Right atrium auricular region (tissue), 2 donors: ENCODE results near the gene DISC1. TPM values are rescaled to one million over a fixed set of nuclear protein-coding genes. Genes with fewer than 3 reads are reported as not detected.

Experiments
- DNase-seq: peaks from one replicate; pipeline ENCODE4 v3.0.0-alpha.2; 2019; ENCODE audit warnings: low spot score
- H3K27ac ChIP-seq, 2 donors: fragments of 200-600 bp; sonication (generic); 1 replicate in 1 of 2; 2 replicates in 1 of 2; pipeline ENCODE4 v1.5.1; 2016 to 2019
- H3K27me3 ChIP-seq, 2 donors: fragments of 200-600 bp; sonication (generic); one replicate each; pipeline versions ENCODE4 v1.5.1 to v1.6.0; 2017 to 2019
- H3K36me3 ChIP-seq: fragments of 200-600 bp; sonication (generic); one replicate; pipeline ENCODE4 v1.5.1; 2016
- H3K4me1 ChIP-seq, 2 donors: fragments of 200-600 bp; sonication (generic); one replicate each; pipeline versions ENCODE4 v1.5.1 to v1.6.0; 2017 to 2019
- H3K4me3 ChIP-seq, 2 donors: fragments of 200-600 bp; sonication (generic); 1 replicate in 1 of 2; 2 replicates in 1 of 2; pipeline ENCODE4 v1.5.1; 2017 to 2019; ENCODE audit warnings: mild to moderate bottlenecking in 1 of 2, moderate library complexity in 1 of 2
- H3K9me3 ChIP-seq, 2 donors: fragments of 200-600 bp; sonication (generic); one replicate each; pipeline ENCODE4 v1.5.1; 2019
- CTCF ChIP-seq, 2 donors: fragments of 200-600 bp; sonication (generic); IDR thresholded peaks; one replicate each; pipeline ENCODE4 v1.5.1; 2019; ENCODE audit warnings: antibody characterized with exemption in 2 of 2
- total RNA-seq, 2 donors: library from RNA; depleted of rRNA; stranded (reverse); fragments of >200 nt; gene quantifications; one replicate each; pipeline ENCODE4 v1.1.0, GENCODE V29; 2016

The DISC1 gene
- total RNA-seq, 2 donors from 2014 or later = 1.8 to 5.3 TPM

GRCh38 chr1:232018231-232019025 lies 391.8 kb downstream of the DISC1 start:
- no peaks in the 10 kb centered on the region for H3K9me3 ChIP-seq
- no peak overlapping the region for H3K27ac ChIP-seq
- H3K36me3 ChIP-seq = no peaks in the 10 kb centered on the region
- no peak overlapping the region for H3K4me3 ChIP-seq
- no peak for TF ChIP-seq CTCF (IDR thresholded peaks at IDR 0.05)
- H3K4me1 ChIP-seq = peaks cover 0 to 6% of the 10 kb centered on the region in 2 donors
- no peaks in the 10 kb centered on the region for H3K27me3 ChIP-seq
- DNase-seq = no peak

DNA sequence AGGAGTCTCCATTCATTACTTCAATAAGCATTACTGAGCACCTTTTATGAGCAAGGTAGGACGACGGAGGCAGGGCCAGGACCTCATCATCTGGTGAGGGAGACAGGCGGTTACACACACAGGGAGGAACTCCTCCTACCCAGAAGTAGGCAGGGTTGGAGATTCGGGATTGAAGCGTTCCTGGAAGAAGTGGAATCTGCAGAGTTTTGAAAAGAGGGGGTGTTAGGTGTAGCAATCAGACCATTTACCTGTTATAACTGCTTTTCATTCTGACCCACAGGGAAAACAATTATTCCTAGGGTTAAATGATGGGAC lies 392.4 kb downstream of the DISC1 start:
- no peaks in the 10 kb centered on the region for H3K27me3 ChIP-seq
- no peak overlapping the region for H3K4me3 ChIP-seq
- DNase-seq = no peak
- TF ChIP-seq CTCF (IDR thresholded peaks at IDR 0.05) = no peak
- no peak overlapping the region for H3K27ac ChIP-seq
- H3K9me3 ChIP-seq = no peaks in the 10 kb centered on the region
- no peaks in the 10 kb centered on the region for H3K36me3 ChIP-seq
- peaks cover 0 to 2% of the 10 kb centered on the region in 2 donors for H3K4me1 ChIP-seq

- no peak for TF ChIP-seq CTCF (IDR thresholded peaks at IDR 0.05)
- Histone ChIP-seq H3K9me3 (no peaks in the 10 kb centered on the region), H3K27ac (no peak overlapping the region), H3K4me1 (no peaks in the 10 kb centered on the region), H3K27me3 (no peaks in the 10 kb centered on the region), H3K4me3 (no peak overlapping the region), H3K36me3 (no peaks in the 10 kb centered on the region)
- DNase-seq = no peak
These were observed 393.8 kb downstream of the DISC1 start for GRCh38 chr1:232020352-232020751.

GRCh38 chr1:232029315-232029714 lies 402.7 kb downstream of the DISC1 start:
- DNase-seq = no peak
- Histone ChIP-seq H3K4me3 (no peak overlapping the region), H3K4me1 (peaks cover 0 to 7% of the 10 kb centered on the region in 2 donors), H3K27me3 (no peaks in the 10 kb centered on the region), H3K27ac (no peak overlapping the region), H3K36me3 (no peaks in the 10 kb centered on the region), H3K9me3 (no peaks in the 10 kb centered on the region)
- no peak for TF ChIP-seq CTCF (IDR thresholded peaks at IDR 0.05)

DNA sequence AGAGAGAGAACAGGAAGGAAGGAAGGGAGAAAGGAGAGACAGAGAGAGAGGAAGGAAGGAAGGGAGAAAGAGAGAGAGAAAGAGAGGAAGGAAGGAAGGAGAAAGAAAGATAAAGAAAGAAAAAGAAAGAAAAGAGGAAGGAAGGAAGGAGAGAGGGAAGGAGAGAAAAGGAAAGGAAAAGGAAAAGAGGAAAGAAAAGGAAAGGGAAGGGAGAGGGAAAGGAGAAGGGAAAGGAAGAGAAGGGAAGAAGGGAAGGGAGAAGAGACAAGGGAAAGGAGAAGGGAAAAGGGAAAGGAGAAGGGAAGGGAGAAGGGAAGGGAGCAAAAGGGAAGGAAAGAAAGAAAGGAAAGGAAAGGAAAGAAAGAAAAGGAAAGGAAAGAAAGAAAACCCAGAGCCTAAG lies 404.6 kb downstream of the DISC1 start:
- Histone ChIP-seq H3K9me3 (no peaks in the 10 kb centered on the region), H3K4me3 (no peak overlapping the region), H3K36me3 (no peaks in the 10 kb centered on the region), H3K27me3 (no peaks in the 10 kb centered on the region), H3K4me1 (peaks cover 0 to 7% of the 10 kb centered on the region in 2 donors), H3K27ac (no peak overlapping the region)
- no peak for TF ChIP-seq CTCF (IDR thresholded peaks at IDR 0.05)
- no peak for DNase-seq

DNA sequence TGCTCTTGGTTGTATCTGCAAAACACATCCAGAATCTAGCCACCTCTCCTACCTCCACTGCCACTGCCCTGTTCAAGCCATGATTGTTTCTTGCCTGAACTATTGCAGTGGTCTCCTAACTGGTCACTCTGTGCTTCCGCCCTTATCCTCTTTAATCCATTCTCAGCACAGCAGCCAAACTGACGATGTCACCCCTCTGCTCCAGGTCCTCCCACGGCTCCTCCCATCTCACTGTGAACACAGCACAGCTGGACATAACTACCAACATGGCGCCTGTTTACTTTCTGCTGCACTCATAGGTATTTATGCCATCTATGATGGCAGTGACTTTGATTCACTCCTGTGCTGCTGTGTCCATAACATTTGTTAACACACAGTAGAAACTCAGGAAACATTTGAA lies 406.7 kb downstream of the DISC1 start:
- no peak overlapping the region for H3K4me3 ChIP-seq
- peaks cover 0 to 7% of the 10 kb centered on the region in 2 donors for H3K4me1 ChIP-seq
- H3K27ac ChIP-seq = no peak overlapping the region
- H3K9me3 ChIP-seq = no peaks in the 10 kb centered on the region
- H3K27me3 ChIP-seq = no peaks in the 10 kb centered on the region
- TF ChIP-seq CTCF (IDR thresholded peaks at IDR 0.05) = no peak
- H3K36me3 ChIP-seq = no peaks in the 10 kb centered on the region
- no peak for DNase-seq
